Activated CD8-positive, alpha-beta memory T cell treated with anti-CD3 and anti-CD28 coated beads for 4 hours (primary cell): ENCODE data around the gene RFTN2.
"Not testable (repeated sequence)": the region's sequence is repeated elsewhere in the genome, so short reads cannot be mapped to it uniquely, and the experiment has no call there.

ENCODE experiments used
- DNase-seq, 2 donors: peaks; one replicate each; pipeline ENCODE4 v3.0.0-alpha.2; 2020; ENCODE audit warnings: low read depth in 2 of 2

RFTN2 gene

GRCh38 chr2:197675246-197675645, at the start of gene RFTN2:
TSS of gene RFTN2 (minus strand) at chr2:197675587. CDS start at chr2:197675458, 129 bp downstream.
- no peak for DNase-seq

GRCh38 chr2:197717863-197718262, 42.5 kb upstream of the RFTN2 start:
- DNase-seq: no peak

GRCh38 chr2:197713271-197713670, 37.9 kb upstream of the RFTN2 start:
- no peak for DNase-seq

GRCh38 chr2:197711578-197711977, 36.2 kb upstream of the RFTN2 start:
- no peak for DNase-seq

GRCh38 chr2:197710424-197711042, 35.1 kb upstream of the RFTN2 start:
- DNase-seq: no peak

GRCh38 chr2:197709140-197709539, 33.8 kb upstream of the RFTN2 start:
- DNase-seq: not testable (repeated sequence)

GRCh38 chr2:197708331-197708730, 32.9 kb upstream of the RFTN2 start:
- DNase-seq: no peak

GRCh38 chr2:197707316-197708213, 32.2 kb upstream of the RFTN2 start:
- DNase-seq: no peak

GRCh38 chr2:197706839-197707207, 31.4 kb upstream of the RFTN2 start:
- no peak for DNase-seq

- DNase-seq: peak in 1 of 2 donors; percentile 22
These were observed 30.8 kb upstream of the RFTN2 start for GRCh38 chr2:197705912-197706838.

- DNase-seq: peak; percentile 84 to 85
These were observed 29.9 kb upstream of the RFTN2 start, which contains the start of gene MARS2 for GRCh38 chr2:197705121-197705911. TSS of gene MARS2 (plus strand) at chr2:197705369. CDS start at chr2:197705406, 37 bp downstream.

GRCh38 chr2:197704434-197705120, 29.2 kb upstream of the RFTN2 start:
- DNase-seq: no peak

GRCh38 chr2:197700960-197701359, 25.6 kb upstream of the RFTN2 start:
- DNase-seq: no peak

- DNase-seq: not testable (repeated sequence)
These were observed 24.3 kb upstream of the RFTN2 start for GRCh38 chr2:197699724-197700123.

GRCh38 chr2:197696571-197696970, 21.2 kb upstream of the RFTN2 start:
- DNase-seq: not testable (repeated sequence)

GRCh38 chr2:197695971-197696370, 20.6 kb upstream of the RFTN2 start:
- not testable (repeated sequence) for DNase-seq

- not testable (repeated sequence) for DNase-seq
These were observed 19.8 kb upstream of the RFTN2 start for GRCh38 chr2:197695206-197695605.

GRCh38 chr2:197677483-197677882, 2.1 kb upstream of the RFTN2 start:
- DNase-seq: no peak

- no peak for DNase-seq
These were observed 1.7 kb upstream of the RFTN2 start for GRCh38 chr2:197677056-197677455.

GRCh38 chr2:197675711-197676188, 363 bp upstream of the RFTN2 start:
- DNase-seq: no peak
